GM13976 (cell line): ENCODE measurements around the gene FOXF1.

Source experiments
- DNase-seq: peaks from one replicate; pipeline ENCODE4 v3.0.0; 2012; ENCODE audit warnings: low spot score
- in situ Hi-C: fragments of 300-500 bp; cut with MboI; formaldehyde crosslinking; loops from one replicate; pipeline ENCODE4 v1.12.0; 2022; ENCODE audit warnings: low sequenced_read_pairs, mixed read lengths, inconsistent platforms; ENCODE audit not compliant: unreplicated experiment
- TF ChIP-seq, protein P1 (sequence below): IDR thresholded peaks from 2 replicates; pipeline ENCODE4 v1.5.1; 2012; ENCODE audit warnings: borderline replicate concordance, mild to moderate bottlenecking; ENCODE audit not compliant: insufficient read depth; ENCODE audit errors: extremely low read depth, missing control alignments, control extremely low read depth

Gene FOXF1

GRCh38 chr16:86491640-86492023 is 18.7 kb upstream of the FOXF1 start:
- in situ Hi-C loops, result no loop called here
- no peak for DNase-seq
- TF ChIP-seq, protein P1, sequence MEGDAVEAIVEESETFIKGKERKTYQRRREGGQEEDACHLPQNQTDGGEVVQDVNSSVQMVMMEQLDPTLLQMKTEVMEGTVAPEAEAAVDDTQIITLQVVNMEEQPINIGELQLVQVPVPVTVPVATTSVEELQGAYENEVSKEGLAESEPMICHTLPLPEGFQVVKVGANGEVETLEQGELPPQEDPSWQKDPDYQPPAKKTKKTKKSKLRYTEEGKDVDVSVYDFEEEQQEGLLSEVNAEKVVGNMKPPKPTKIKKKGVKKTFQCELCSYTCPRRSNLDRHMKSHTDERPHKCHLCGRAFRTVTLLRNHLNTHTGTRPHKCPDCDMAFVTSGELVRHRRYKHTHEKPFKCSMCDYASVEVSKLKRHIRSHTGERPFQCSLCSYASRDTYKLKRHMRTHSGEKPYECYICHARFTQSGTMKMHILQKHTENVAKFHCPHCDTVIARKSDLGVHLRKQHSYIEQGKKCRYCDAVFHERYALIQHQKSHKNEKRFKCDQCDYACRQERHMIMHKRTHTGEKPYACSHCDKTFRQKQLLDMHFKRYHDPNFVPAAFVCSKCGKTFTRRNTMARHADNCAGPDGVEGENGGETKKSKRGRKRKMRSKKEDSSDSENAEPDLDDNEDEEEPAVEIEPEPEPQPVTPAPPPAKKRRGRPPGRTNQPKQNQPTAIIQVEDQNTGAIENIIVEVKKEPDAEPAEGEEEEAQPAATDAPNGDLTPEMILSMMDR, result no peak

- TF ChIP-seq, protein P1, result no peak
- in situ Hi-C loops, result no loop called here
- no peak for DNase-seq
These were observed 17.9 kb upstream of the FOXF1 start for GRCh38 chr16:86492267-86492960.

DNA sequence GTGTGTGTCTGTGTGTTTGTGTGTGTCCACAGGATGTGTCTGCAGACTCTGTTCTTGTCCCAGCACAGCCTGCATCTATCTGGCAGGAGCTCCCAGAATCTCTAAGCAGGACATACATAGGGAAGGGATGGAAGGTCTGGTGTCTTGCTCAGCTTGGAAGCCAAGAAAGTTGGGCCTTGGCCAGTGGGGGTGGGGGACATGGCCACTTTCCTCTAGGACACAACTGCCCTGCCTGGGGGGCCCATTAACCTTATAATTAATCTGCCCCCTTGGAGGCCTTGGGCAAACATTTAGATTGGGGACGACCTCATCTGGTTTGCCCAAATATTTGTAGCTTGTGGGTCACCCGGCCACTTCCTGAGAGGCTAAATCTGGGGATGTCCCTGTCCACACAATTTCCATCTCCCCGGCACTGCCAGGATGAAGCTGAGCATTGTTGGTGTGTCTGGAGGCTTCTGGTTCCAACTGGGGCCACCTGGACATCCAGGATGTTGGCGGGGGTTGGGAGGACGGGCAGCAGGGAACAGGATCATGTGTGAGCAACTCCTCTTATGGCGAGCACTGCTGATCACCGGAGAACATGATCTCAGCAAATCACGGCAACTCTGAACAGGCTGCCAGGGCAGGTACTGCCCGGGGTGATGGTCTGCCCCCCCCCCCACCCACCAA is 17.2 kb upstream of the FOXF1 start:
- DNase-seq, result no peak
- TF ChIP-seq, protein P1, result no peak
- in situ Hi-C loops, result no loop called here

DNA sequence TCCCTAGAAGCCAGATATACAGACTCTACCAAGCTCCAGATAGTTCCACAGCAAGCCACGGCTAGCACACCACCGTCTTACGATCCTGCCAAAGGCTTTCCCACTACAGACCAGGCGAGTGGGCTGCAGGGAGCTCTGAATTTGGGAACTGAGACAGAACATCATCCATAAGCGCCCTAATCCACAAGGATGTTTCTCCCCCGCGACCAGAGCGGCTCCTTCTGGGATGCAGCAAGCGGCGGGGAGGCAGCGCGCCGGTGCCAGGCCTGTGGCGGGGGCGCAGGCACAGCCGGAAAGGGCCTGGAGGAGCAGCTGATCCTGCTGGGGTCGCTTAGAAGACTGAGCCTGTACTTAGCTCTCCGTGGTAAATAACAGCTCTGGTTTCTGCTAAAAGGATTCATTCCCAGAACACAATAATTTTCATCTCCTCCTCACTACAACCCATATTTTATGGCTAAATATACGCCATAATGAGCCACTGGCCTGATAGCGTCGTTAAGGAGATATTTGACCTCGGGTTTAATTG is 16.2 kb upstream of the FOXF1 start:
- in situ Hi-C loops, result no loop called here
- no peak for DNase-seq
- TF ChIP-seq, protein P1, result no peak

- no peak for DNase-seq
- TF ChIP-seq, protein P1, result no peak
- in situ Hi-C loops, result no loop called here
These were observed 15.6 kb upstream of the FOXF1 start for GRCh38 chr16:86494565-86495356.

DNA sequence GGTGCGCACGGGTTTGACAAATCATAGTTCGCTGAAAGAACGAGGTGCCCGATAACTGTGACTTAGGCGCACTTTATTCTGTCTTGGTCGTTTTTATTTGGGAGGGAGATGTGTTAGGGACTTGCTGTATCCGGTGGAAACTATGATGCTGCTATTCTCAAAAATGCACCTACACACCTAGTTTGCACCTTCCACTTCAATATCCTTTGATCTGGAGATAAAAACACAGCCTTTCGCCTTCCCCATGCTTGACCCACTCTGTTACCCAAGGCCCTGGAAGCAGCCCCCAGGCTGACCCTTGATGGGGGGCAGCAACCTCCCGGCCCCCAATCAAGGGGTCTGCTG is 15.0 kb upstream of the FOXF1 start:
- in situ Hi-C loops, result no loop called here
- DNase-seq, result no peak
- TF ChIP-seq, protein P1, result no peak
